GM12865 (cell line): ENCODE data around the gene PTPRN2.

Experiments used
- DNase-seq: peaks from one replicate; pipeline ENCODE4 v3.0.0; 2010; ENCODE audit warnings: low read depth
- H3K4me3 ChIP-seq: 2 replicates; pipeline ENCODE4 v1.5.1; 2011; ENCODE audit warnings: mild to moderate bottlenecking, low read depth, low read length, control low read depth
- TF ChIP-seq, protein P1 (sequence below): IDR thresholded peaks from 2 replicates; pipeline ENCODE4 v1.5.1; 2011; ENCODE audit warnings: low read length, control low read depth, low read depth, inconsistent platforms; ENCODE audit not compliant: insufficient read depth; ENCODE audit errors: missing control alignments

Gene PTPRN2

DNA sequence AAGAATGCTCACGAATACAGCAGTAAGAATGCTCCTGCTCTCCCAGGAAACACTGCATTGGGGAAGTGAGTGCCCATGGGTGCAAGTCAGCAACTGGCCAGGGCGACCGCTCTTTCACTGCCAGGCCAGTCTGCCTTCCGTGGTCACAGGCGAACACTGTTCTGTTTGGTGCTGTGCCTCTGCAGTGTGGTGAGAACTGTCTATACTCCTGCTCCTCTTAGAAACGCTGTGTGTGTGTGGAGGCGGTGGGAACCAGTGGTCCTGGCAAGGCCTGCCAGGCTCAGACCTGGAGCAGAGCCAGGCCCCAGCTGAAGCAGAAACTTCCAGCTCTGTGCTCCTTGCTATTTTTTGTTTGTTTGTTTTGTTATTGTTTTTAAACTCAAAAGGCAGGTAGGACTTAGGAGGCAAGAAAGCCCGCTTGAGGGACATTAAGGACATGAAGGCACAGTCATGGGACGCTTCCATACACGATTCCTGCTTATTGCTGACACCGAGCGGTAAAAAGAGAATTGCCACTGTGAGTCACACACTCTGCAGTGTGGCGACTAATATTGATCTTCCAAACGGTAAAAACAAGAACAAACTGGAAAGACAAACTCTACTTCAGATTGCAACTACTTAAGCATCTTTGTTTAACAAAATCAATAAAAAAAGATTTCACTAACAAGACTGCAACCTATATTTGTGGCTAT, 820.0 kb downstream of the PTPRN2 start:
- TF ChIP-seq, protein P1, sequence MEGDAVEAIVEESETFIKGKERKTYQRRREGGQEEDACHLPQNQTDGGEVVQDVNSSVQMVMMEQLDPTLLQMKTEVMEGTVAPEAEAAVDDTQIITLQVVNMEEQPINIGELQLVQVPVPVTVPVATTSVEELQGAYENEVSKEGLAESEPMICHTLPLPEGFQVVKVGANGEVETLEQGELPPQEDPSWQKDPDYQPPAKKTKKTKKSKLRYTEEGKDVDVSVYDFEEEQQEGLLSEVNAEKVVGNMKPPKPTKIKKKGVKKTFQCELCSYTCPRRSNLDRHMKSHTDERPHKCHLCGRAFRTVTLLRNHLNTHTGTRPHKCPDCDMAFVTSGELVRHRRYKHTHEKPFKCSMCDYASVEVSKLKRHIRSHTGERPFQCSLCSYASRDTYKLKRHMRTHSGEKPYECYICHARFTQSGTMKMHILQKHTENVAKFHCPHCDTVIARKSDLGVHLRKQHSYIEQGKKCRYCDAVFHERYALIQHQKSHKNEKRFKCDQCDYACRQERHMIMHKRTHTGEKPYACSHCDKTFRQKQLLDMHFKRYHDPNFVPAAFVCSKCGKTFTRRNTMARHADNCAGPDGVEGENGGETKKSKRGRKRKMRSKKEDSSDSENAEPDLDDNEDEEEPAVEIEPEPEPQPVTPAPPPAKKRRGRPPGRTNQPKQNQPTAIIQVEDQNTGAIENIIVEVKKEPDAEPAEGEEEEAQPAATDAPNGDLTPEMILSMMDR: no peak
- DNase-seq: no peak
- H3K4me3 ChIP-seq: no peak overlapping the region

- no peak overlapping the region for H3K4me3 ChIP-seq
- no peak for DNase-seq
- TF ChIP-seq, protein P1: no peak
These were observed 821.5 kb downstream of the PTPRN2 start for GRCh38 chr7:157766098-157766497.

GRCh38 chr7:157764946-157765537, 822.6 kb downstream of the PTPRN2 start:
- TF ChIP-seq, protein P1: no peak
- H3K4me3 ChIP-seq: no peak overlapping the region
- DNase-seq: no peak

- no peak for DNase-seq
- TF ChIP-seq, protein P1: no peak
These were observed 823.4 kb downstream of the PTPRN2 start for GRCh38 chr7:157764193-157764592.

DNA sequence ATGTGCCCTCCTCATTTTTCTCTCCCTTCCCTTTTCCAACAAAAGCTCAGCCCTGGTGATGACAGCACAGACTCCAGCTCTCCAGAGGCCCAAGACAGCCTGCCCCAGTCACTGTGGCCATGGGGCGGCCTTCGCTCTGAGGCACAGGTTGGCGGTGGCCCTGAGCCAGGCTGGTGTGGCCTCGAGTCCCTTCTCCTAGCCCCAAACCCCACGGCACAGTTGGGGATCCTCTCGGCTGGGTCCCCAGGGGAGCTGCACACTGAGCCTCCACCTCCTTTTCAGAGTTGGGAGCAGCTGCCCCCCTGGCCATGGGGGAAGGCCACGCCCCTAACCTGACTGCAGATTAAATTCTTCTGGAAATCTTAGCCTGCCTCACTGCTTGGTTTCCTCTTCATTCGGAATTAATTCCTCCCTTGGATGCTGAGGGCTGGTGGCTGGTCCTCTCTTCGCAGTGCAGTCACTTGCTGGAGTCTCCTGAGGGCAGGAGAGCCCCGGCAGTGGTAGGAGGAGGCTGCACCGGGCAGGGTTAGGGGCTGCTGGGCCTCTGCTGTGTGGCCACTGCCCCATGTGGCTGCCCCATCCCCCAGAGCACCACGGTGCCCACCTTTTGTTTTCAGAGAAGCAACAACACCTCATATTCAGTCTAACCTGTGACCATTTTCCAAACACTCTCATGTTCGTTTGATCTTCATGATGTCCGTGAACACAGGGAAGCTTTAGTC, 824.2 kb downstream of the PTPRN2 start:
- TF ChIP-seq, protein P1: no peak
- H3K4me3 ChIP-seq: no peak overlapping the region
- no peak for DNase-seq

More at GRCh38 chr7:157764193-157764592, 823.4 kb downstream of the PTPRN2 start:
- H3K4me3 ChIP-seq: no peak overlapping the region

GRCh38 chr7:157762824-157763223, 824.8 kb downstream of the PTPRN2 start:
- TF ChIP-seq, protein P1: no peak
- H3K4me3 ChIP-seq: no peak overlapping the region
- DNase-seq: no peak
